MM.1S (cell line): ENCODE results near the gene GAB2.

Experiments used
- DNase-seq: peaks from one replicate; pipeline ENCODE4 v3.0.0-alpha.2; 2015
- H2AFZ ChIP-seq: fragments of 300-600 bp; sonication (generic); 2 replicates; pipeline ENCODE4 v1.6.0; 2016; ENCODE audit warnings: antibody characterized with exemption, low read length
- H3F3A ChIP-seq: fragments of 300-600 bp; sonication (generic); 2 replicates; pipeline ENCODE4 v1.6.1; 2016; ENCODE audit warnings: mild to moderate bottlenecking, antibody characterized with exemption, low read length, moderate library complexity, mixed read lengths; ENCODE audit not compliant: insufficient read depth
- H3K27ac ChIP-seq: fragments of 300-600 bp; sonication (generic); 2 replicates; pipeline ENCODE4 v1.5.1; 2016; ENCODE audit warnings: mild to moderate bottlenecking, low read length
- H3K27me3 ChIP-seq: fragments of 300-600 bp; sonication (generic); replicated peaks from 2 replicates; pipeline ENCODE4 v1.6.0; 2016; ENCODE audit warnings: low read length; ENCODE audit not compliant: insufficient read depth
- H3K36me3 ChIP-seq: fragments of 300-600 bp; sonication (generic); replicated peaks from 2 replicates; pipeline ENCODE4 v1.6.1; 2016; ENCODE audit warnings: mild to moderate bottlenecking, low read length, mixed read lengths; ENCODE audit not compliant: insufficient read depth
- H3K4me1 ChIP-seq: fragments of 300-600 bp; sonication (generic); 2 replicates; pipeline ENCODE4 v1.6.1; 2016; ENCODE audit warnings: low read length, mixed read lengths
- H3K4me2 ChIP-seq: fragments of 300-600 bp; sonication (generic); 2 replicates; pipeline ENCODE4 v1.6.0; 2016; ENCODE audit warnings: low read depth, low read length
- H3K4me3 ChIP-seq: fragments of 300-600 bp; sonication (generic); 2 replicates; pipeline ENCODE4 v1.5.1; 2016; ENCODE audit warnings: low read length, mixed read lengths
- H3K79me2 ChIP-seq: fragments of 300-600 bp; sonication (generic); 2 replicates; pipeline ENCODE4 v1.6.1; 2016; ENCODE audit warnings: mixed run types, low read length, mixed read lengths
- H3K9ac ChIP-seq: fragments of 300-600 bp; sonication (generic); 2 replicates; pipeline ENCODE4 v1.6.1; 2016; ENCODE audit warnings: low read length, mixed read lengths
- H3K9me2 ChIP-seq: fragments of 300-600 bp; sonication (generic); replicated peaks from 2 replicates; pipeline ENCODE4 v1.6.1; 2016; ENCODE audit warnings: mild to moderate bottlenecking, low read length, mixed read lengths; ENCODE audit not compliant: insufficient read depth
- H3K9me3 ChIP-seq: fragments of 300-600 bp; sonication (generic); replicated peaks from 2 replicates; pipeline ENCODE4 v1.6.1; 2016; ENCODE audit warnings: mild to moderate bottlenecking, low read length, mixed read lengths; ENCODE audit not compliant: insufficient read depth
- H4K20me1 ChIP-seq: fragments of 300-600 bp; sonication (generic); 2 replicates; pipeline ENCODE4 v1.6.1; 2016; ENCODE audit warnings: mild to moderate bottlenecking, low read length, moderate library complexity, mixed read lengths; ENCODE audit not compliant: insufficient read depth
- EZH2 ChIP-seq: fragments of 300-600 bp; sonication (generic); optimal IDR thresholded peaks from 2 replicates; pipeline ENCODE3; 2017; ENCODE audit warnings: low read depth, mild to moderate bottlenecking, antibody characterized with exemption, low read length, mixed read lengths
- EZH2phosphoT487 ChIP-seq: fragments of 300-600 bp; sonication (generic); IDR thresholded peaks from 2 replicates; pipeline ENCODE4 v1.6.1; 2018; ENCODE audit warnings: antibody characterized with exemption, low read length
- TF ChIP-seq, protein P1 (sequence below): fragments of 300-600 bp; sonication (generic); IDR thresholded peaks from 2 replicates; pipeline ENCODE4 v1.5.1; 2016; ENCODE audit warnings: antibody characterized with exemption, low read length, mixed read lengths

The GAB2 gene

DNA sequence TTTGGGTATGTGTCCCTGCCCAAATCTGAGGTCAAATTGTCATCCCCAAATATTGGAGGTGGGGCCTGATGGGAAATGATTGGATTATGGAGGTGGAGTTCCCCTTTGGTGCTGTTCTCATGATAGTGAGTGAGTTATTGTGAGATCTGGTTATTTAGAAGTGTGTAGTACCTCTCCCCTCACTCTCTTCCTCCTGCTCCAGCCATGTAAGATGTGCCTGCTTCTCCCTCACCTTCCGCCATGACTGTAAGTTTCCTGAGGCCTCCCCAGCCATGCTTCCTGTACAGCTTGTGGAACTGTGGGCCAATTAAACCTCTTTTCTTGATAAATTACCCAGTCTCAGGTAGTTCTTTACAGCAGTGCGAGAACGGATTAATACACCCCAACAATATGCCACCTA lies 9.0 kb downstream of the GAB2 start:
- no peaks in the 10 kb centered on the region for H3K36me3 ChIP-seq
- H3K9me2 ChIP-seq: no peaks in the 10 kb centered on the region
- no peak overlapping the region for H3K9ac ChIP-seq
- no peaks in the 10 kb centered on the region for H3K27me3 ChIP-seq
- no peaks in the 10 kb centered on the region for H3K9me3 ChIP-seq
- no peak overlapping the region for H2AFZ ChIP-seq
- H3K27ac ChIP-seq: no peak overlapping the region
- H3F3A ChIP-seq: no peaks in the 10 kb centered on the region
- H3K4me1 ChIP-seq: 0 out of 2 replicates have a peak, but pooled peaks cover 3% of the 10 kb centered on the region
- H3K79me2 ChIP-seq: peaks cover 19% of the 10 kb centered on the region; the same call in 1 of the 2 replicates
- H3K4me3 ChIP-seq: no peak overlapping the region
- TF ChIP-seq EZH2 (no peak), EZH2phosphoT487 (no peak)
- TF ChIP-seq, protein P1, sequence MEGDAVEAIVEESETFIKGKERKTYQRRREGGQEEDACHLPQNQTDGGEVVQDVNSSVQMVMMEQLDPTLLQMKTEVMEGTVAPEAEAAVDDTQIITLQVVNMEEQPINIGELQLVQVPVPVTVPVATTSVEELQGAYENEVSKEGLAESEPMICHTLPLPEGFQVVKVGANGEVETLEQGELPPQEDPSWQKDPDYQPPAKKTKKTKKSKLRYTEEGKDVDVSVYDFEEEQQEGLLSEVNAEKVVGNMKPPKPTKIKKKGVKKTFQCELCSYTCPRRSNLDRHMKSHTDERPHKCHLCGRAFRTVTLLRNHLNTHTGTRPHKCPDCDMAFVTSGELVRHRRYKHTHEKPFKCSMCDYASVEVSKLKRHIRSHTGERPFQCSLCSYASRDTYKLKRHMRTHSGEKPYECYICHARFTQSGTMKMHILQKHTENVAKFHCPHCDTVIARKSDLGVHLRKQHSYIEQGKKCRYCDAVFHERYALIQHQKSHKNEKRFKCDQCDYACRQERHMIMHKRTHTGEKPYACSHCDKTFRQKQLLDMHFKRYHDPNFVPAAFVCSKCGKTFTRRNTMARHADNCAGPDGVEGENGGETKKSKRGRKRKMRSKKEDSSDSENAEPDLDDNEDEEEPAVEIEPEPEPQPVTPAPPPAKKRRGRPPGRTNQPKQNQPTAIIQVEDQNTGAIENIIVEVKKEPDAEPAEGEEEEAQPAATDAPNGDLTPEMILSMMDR: no peak
- no peak overlapping the region for H3K4me2 ChIP-seq
- H4K20me1 ChIP-seq: no peaks in the 10 kb centered on the region
- DNase-seq: no peak

DNA sequence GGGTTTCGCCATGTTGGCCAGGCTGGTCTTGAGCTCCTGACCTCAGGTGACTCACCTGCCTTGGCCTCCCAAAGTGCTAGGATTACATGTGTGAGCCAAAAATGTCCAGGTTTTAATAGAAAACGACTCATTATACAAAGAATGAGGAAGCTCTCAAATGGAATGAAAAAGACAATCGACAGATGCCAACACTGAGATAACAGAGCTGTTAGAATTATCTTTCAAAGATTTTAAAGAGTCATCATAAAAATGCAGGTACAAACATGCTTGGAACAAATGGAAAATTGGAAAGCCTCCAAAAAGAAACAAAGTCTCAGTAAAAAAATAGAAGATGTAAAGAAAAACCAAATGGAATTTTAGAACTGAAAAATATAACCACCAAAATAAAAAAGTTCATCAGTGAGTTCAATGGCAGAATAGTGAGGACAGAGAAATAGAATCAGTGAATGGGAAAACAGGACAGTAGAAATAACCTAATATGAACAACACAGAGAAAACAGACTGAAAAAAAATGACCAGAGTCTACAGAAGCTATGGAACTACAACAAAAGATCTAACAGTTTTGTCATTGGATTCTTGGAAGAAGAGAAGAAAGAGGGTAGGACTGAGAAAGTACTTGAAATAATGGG lies 10.9 kb downstream of the GAB2 start:
- H2AFZ ChIP-seq: no peak overlapping the region
- H3K36me3 ChIP-seq: no peaks in the 10 kb centered on the region
- H3F3A ChIP-seq: no peaks in the 10 kb centered on the region
- H3K79me2 ChIP-seq: peaks cover 23% of the 10 kb centered on the region; the same call in 1 of the 2 replicates
- H3K4me3 ChIP-seq: no peak overlapping the region
- no peak overlapping the region for H3K4me2 ChIP-seq
- no peaks in the 10 kb centered on the region for H3K27me3 ChIP-seq
- H3K9ac ChIP-seq: no peak overlapping the region
- TF ChIP-seq EZH2 (no peak), EZH2phosphoT487 (no peak)
- TF ChIP-seq, protein P1: no peak
- H3K4me1 ChIP-seq: 0 out of 2 replicates have a peak, but pooled peaks cover 3% of the 10 kb centered on the region
- H4K20me1 ChIP-seq: no peaks in the 10 kb centered on the region
- no peaks in the 10 kb centered on the region for H3K9me3 ChIP-seq
- no peak for DNase-seq
- no peak overlapping the region for H3K27ac ChIP-seq
- H3K9me2 ChIP-seq: no peaks in the 10 kb centered on the region

DNA sequence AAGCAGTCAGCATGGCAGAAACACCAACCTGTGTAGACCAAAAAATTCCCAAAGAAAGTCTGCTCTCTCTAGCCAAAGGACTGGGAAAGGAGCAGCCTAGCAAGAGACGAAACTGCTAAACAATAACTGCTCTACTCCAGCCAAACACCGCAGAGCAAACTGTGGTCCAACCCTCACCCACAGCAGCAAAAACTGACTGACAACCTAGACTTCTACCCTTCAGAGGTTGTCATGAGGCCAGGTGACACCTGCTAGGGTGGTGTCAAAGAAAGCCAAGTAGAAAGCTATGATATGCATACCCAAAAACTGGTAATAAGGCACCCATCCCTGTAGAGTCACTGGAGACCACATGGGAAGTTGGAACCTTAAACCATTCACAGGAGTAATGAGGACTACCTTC lies 11.8 kb downstream of the GAB2 start:
- DNase-seq: no peak
- no peaks in the 10 kb centered on the region for H3K9me2 ChIP-seq
- peaks cover 23% of the 10 kb centered on the region; the same call in 1 of the 2 replicates for H3K79me2 ChIP-seq
- no peak overlapping the region for H3K9ac ChIP-seq
- no peaks in the 10 kb centered on the region for H3F3A ChIP-seq
- H3K27ac ChIP-seq: no peak overlapping the region
- no peaks in the 10 kb centered on the region for H3K27me3 ChIP-seq
- 0 out of 2 replicates have a peak, but pooled peaks cover 3% of the 10 kb centered on the region for H3K4me1 ChIP-seq
- TF ChIP-seq EZH2 (no peak), EZH2phosphoT487 (no peak)
- H3K9me3 ChIP-seq: no peaks in the 10 kb centered on the region
- H3K36me3 ChIP-seq: no peaks in the 10 kb centered on the region
- H3K4me2 ChIP-seq: no peak overlapping the region
- H2AFZ ChIP-seq: no peak overlapping the region
- H3K4me3 ChIP-seq: no peak overlapping the region
- no peaks in the 10 kb centered on the region for H4K20me1 ChIP-seq

DNA sequence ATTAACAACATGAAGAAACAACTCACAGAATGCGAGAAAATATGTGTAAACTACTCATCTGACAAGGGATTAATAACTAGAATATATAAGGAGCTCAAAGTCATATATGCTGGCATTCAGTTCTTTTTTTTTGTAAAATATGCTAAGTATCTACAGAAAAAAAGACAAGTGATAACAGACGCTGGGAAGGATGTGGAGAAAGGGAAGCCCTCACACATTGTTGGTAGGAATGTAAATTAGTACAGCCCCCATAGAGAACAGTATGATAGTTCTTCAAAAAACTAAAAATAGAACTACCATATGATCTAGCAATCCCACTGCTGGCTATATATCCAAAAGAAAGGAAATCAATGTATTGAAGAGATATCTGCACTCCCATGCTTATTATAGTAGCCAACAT lies 13.8 kb downstream of the GAB2 start:
- DNase-seq: no peak
- Histone ChIP-seq H3K27me3 (no peaks in the 10 kb centered on the region), H4K20me1 (no peaks in the 10 kb centered on the region), H3K36me3 (no peaks in the 10 kb centered on the region), H3K4me2 (no peak overlapping the region), H3K9ac (no peak overlapping the region), H2AFZ (no peak overlapping the region), H3K9me2 (no peaks in the 10 kb centered on the region), H3K79me2 (peaks cover 13% of the 10 kb centered on the region; the same call in 1 of the 2 replicates), H3F3A (no peaks in the 10 kb centered on the region), H3K9me3 (no peaks in the 10 kb centered on the region), H3K4me3 (no peak overlapping the region), H3K27ac (no peak overlapping the region), H3K4me1 (0 out of 2 replicates have a peak, but pooled peaks cover 3% of the 10 kb centered on the region)
- TF ChIP-seq EZH2phosphoT487 (no peak), EZH2 (no peak)
- TF ChIP-seq, protein P1: no peak
